Ovary (tissue), 3 donors: Measurements from ENCODE around the gene TMBIM6.

Experiments used
- EP300 ChIP-seq: sonication (generic); formaldehyde crosslinking; IDR thresholded peaks from one replicate; pipeline ENCODE4 v1.6.1; 2017; ENCODE audit warnings: antibody characterized with exemption
- POLR2A ChIP-seq: fragments of 450-650 bp; IDR thresholded peaks from one replicate; pipeline ENCODE4 v1.6.1; 2017; ENCODE audit warnings: antibody characterized with exemption, mild to moderate bottlenecking, moderate library complexity
- TF ChIP-seq, protein P1 (sequence below), 3 donors: fragments of 450-650 bp in 2 of 3; fragments of 200-600 bp in 1 of 3; IDR thresholded peaks; one replicate each; pipeline versions ENCODE4 v1.5.1 to v1.8.0; 2016 to 2022; ENCODE audit warnings: antibody characterized with exemption in 3 of 3, mild to moderate bottlenecking in 1 of 3
- donor health status: DM: no; HTN: no; CAD: no.

GRCh38 chr12:49800421-49801140 is 59.2 kb downstream of the TMBIM6 start:
- TF ChIP-seq POLR2A (no peak), EP300 (no peak)
- TF ChIP-seq, protein P1, sequence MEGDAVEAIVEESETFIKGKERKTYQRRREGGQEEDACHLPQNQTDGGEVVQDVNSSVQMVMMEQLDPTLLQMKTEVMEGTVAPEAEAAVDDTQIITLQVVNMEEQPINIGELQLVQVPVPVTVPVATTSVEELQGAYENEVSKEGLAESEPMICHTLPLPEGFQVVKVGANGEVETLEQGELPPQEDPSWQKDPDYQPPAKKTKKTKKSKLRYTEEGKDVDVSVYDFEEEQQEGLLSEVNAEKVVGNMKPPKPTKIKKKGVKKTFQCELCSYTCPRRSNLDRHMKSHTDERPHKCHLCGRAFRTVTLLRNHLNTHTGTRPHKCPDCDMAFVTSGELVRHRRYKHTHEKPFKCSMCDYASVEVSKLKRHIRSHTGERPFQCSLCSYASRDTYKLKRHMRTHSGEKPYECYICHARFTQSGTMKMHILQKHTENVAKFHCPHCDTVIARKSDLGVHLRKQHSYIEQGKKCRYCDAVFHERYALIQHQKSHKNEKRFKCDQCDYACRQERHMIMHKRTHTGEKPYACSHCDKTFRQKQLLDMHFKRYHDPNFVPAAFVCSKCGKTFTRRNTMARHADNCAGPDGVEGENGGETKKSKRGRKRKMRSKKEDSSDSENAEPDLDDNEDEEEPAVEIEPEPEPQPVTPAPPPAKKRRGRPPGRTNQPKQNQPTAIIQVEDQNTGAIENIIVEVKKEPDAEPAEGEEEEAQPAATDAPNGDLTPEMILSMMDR (IDR thresholded peaks at IDR 0.05), result no peak
